ENCODE results near the gene LBR. TPM values are rescaled to one million over a fixed set of nuclear protein-coding genes. Genes with fewer than 3 reads are reported as not detected.

The LBR gene
- total RNA-seq, 1 experiment from 2014 or later: 106 TPM

- Mint-ChIP-seq H3K36me3 (ENCODE audit: insufficient read depth, unreplicated experiment) (peaks cover 14% of the 10 kb centered on the region), H3K27me3 (ENCODE audit: insufficient read depth, unreplicated experiment) (no peaks in the 10 kb centered on the region), H3K9me3 (ENCODE audit: unreplicated experiment) (no peaks in the 10 kb centered on the region), H3K27ac (ENCODE audit: low read depth, unreplicated experiment) (no peak overlapping the region), H3K4me1 (ENCODE audit: insufficient read depth, unreplicated experiment) (peaks cover 6% of the 10 kb centered on the region), H3K4me3 (ENCODE audit: unreplicated experiment) (no peak overlapping the region)
- TF ChIP-seq CTCF (IDR thresholded peaks at IDR 0.05; ENCODE audit: unreplicated experiment): no peak
- ChIA-PET CTCF (interaction anchor here (1.1 to 2.2 kb wide), 3 partner anchors 9 to 44 kb away, joined by 3 to 5 read pairs (median 4); no protein-coding TSS in a partner anchor), POLR2A (interaction anchor here (1.4 to 5.7 kb wide), 5 partner anchors 9 to 46 kb away, joined by 3 to 55 read pairs (median 5); partner anchors contain the start of gene LBR)
- intact Hi-C loops (cut with micrococcal nuclease): no loop called here
- no TSS peak for BruUV-seq (replicated peaks)
- no peak for DNase-seq (ENCODE audit: unreplicated experiment)
Observed at GRCh38 chr1:225380691-225381090, 47.1 kb downstream of the LBR start.

- H3K27me3 Mint-ChIP-seq (ENCODE audit: insufficient read depth, unreplicated experiment): no peaks in the 10 kb centered on the region
- intact Hi-C loops (cut with micrococcal nuclease): no loop called here
- no peak for TF ChIP-seq CTCF (IDR thresholded peaks at IDR 0.05; ENCODE audit: unreplicated experiment)
- CTCF ChIA-PET: interaction anchor here (0.6 to 5.0 kb wide), 11 partner anchors 9 to 661 kb away, joined by 3 to 35 read pairs (median 4); no protein-coding TSS in a partner anchor
- peak overlapping the region; percentile 21 for H3K27ac Mint-ChIP-seq (ENCODE audit: low read depth, unreplicated experiment)
- peaks cover 7% of the 10 kb centered on the region for H3K36me3 Mint-ChIP-seq (ENCODE audit: insufficient read depth, unreplicated experiment)
- DNase-seq (ENCODE audit: unreplicated experiment): peak; percentile 83
- POLR2A ChIA-PET: interaction anchor here (0.7 to 5.7 kb wide), 12 partner anchors 10 to 225 kb away, joined by 3 to 55 read pairs (median 3); partner anchors contain the start of gene LBR
- no TSS peak for BruUV-seq (replicated peaks)
- H3K4me1 Mint-ChIP-seq (ENCODE audit: insufficient read depth, unreplicated experiment): peaks cover 6% of the 10 kb centered on the region
- H3K4me3 Mint-ChIP-seq (ENCODE audit: unreplicated experiment): no peak overlapping the region
- H3K9me3 Mint-ChIP-seq (ENCODE audit: unreplicated experiment): no peaks in the 10 kb centered on the region
Observed at GRCh38 chr1:225378880-225379279, 49.0 kb downstream of the LBR start.

- intact Hi-C loops (cut with micrococcal nuclease): no loop called here
- Mint-ChIP-seq H3K4me1 (ENCODE audit: insufficient read depth, unreplicated experiment) (peaks cover 6% of the 10 kb centered on the region), H3K4me3 (ENCODE audit: unreplicated experiment) (no peak overlapping the region), H3K36me3 (ENCODE audit: insufficient read depth, unreplicated experiment) (peaks cover 2% of the 10 kb centered on the region), H3K9me3 (ENCODE audit: unreplicated experiment) (no peaks in the 10 kb centered on the region), H3K27ac (ENCODE audit: low read depth, unreplicated experiment) (no peak overlapping the region), H3K27me3 (ENCODE audit: insufficient read depth, unreplicated experiment) (no peaks in the 10 kb centered on the region)
- CTCF ChIA-PET: interaction anchor here (0.6 to 1.0 kb wide), 6 partner anchors 9 to 722 kb away, joined by 3 to 4 read pairs (median 3); no protein-coding TSS in a partner anchor
- no TSS peak for BruUV-seq (replicated peaks)
- no peak for TF ChIP-seq CTCF (IDR thresholded peaks at IDR 0.05; ENCODE audit: unreplicated experiment)
- POLR2A ChIA-PET: interaction anchor here (1.1 to 1.2 kb wide), 3 partner anchors 9 to 18 kb away, joined by 3 to 4 read pairs (median 4); no protein-coding TSS in a partner anchor
- DNase-seq (ENCODE audit: unreplicated experiment): no peak
Observed at GRCh38 chr1:225374996-225375395, 52.8 kb downstream of the LBR start.

- POLR2A ChIA-PET: no interaction called here
- no peak for TF ChIP-seq CTCF (IDR thresholded peaks at IDR 0.05; ENCODE audit: unreplicated experiment)
- no peaks in the 10 kb centered on the region for H3K27me3 Mint-ChIP-seq (ENCODE audit: insufficient read depth, unreplicated experiment)
- H3K27ac Mint-ChIP-seq (ENCODE audit: low read depth, unreplicated experiment): no peak overlapping the region
- H3K4me3 Mint-ChIP-seq (ENCODE audit: unreplicated experiment): no peak overlapping the region
- no TSS peak for BruUV-seq (replicated peaks)
- H3K4me1 Mint-ChIP-seq (ENCODE audit: insufficient read depth, unreplicated experiment): no peaks in the 10 kb centered on the region
- no peaks in the 10 kb centered on the region for H3K9me3 Mint-ChIP-seq (ENCODE audit: unreplicated experiment)
- CTCF ChIA-PET: no interaction called here
- intact Hi-C loops (cut with micrococcal nuclease): no loop called here
- no peaks in the 10 kb centered on the region for H3K36me3 Mint-ChIP-seq (ENCODE audit: insufficient read depth, unreplicated experiment)
- no peak for DNase-seq (ENCODE audit: unreplicated experiment)
Observed at GRCh38 chr1:225373155-225373554, 54.7 kb downstream of the LBR start.

Data from MCF 10A (cell line).